ENCODE results near the gene CALN1.

The CALN1 gene

DNA sequence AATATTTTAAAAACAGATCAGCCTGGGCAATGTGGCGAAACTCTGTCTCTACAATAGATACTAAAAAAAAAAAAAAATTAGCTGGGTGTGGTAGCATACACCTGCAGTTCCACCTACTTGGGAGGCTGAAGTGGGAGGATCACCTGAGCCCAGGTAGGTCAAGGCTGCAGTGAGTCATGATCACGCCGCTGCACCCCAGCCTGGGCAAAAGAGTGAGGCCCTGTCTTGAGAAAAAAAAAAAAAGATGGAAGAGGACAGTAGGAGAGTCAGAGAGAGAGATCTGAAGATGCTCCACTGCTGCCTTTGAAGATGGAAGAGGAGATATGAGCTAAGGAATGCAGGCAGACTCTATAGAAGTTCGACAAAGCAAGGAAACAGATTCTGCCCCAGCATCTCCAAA lies 181.9 kb downstream of the CALN1 start:
- Histone ChIP-seq H3K9me3 (ENCODE audit: insufficient read depth, low read length) (no peaks in the 10 kb centered on the region), H3K4me3 (ENCODE audit: low read length) (no peak overlapping the region), H2AFZ (ENCODE audit: low read depth, low read length) (no peak overlapping the region), H4K20me1 (ENCODE audit: insufficient read depth, low read length) (no peaks in the 10 kb centered on the region), H3K9ac (ENCODE audit: low read length) (no peak overlapping the region), H3K36me3 (replicated peaks; ENCODE audit: low read depth, low read length) (no peaks in the 10 kb centered on the region), H3K4me1 (ENCODE audit: low read length) (no peaks in the 10 kb centered on the region), H3K4me2 (ENCODE audit: low read length) (no peak overlapping the region), H3K27me3 (ENCODE audit: low read depth, low read length) (no peaks in the 10 kb centered on the region), H3K27ac (ENCODE audit: low read length) (no peak overlapping the region), H3K79me2 (ENCODE audit: low read length) (no peaks in the 10 kb centered on the region)
- no peak for TF ChIP-seq CTCF (IDR thresholded peaks at IDR 0.05; ENCODE audit: low read depth, low read length)
- TF ChIP-seq EZH2phosphoT487 (IDR thresholded peaks at IDR 0.05; ENCODE audit: low read depth): no peak

DNA sequence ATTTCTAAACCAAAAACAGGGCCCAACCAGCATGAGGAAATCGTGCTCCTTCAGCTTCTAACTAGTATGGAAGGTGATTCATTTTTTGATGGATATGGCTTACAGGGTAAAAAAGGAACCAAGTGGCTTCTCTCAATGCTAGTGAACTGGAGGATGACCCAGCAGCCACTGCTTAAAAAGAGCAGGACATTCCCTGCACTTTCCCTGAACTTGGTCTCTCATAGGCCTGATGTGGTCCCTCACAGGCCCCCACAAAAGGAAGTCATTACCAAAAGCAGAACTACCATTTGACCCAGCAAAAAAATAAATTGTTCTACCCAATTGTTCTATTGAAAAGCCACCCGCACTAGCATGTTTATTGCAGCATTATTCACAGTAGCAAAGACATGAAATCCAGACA lies 188.8 kb downstream of the CALN1 start:
- Histone ChIP-seq H3K79me2 (ENCODE audit: low read length) (no peaks in the 10 kb centered on the region), H3K9me3 (ENCODE audit: insufficient read depth, low read length) (no peaks in the 10 kb centered on the region), H3K4me3 (ENCODE audit: low read length) (no peak overlapping the region), H3K4me2 (ENCODE audit: low read length) (no peak overlapping the region), H3K27me3 (ENCODE audit: low read depth, low read length) (no peaks in the 10 kb centered on the region), H3K36me3 (replicated peaks; ENCODE audit: low read depth, low read length) (no peaks in the 10 kb centered on the region), H3K9ac (ENCODE audit: low read length) (no peak overlapping the region), H3K4me1 (ENCODE audit: low read length) (no peaks in the 10 kb centered on the region), H4K20me1 (ENCODE audit: insufficient read depth, low read length) (no peaks in the 10 kb centered on the region), H2AFZ (ENCODE audit: low read depth, low read length) (no peak overlapping the region), H3K27ac (ENCODE audit: low read length) (no peak overlapping the region)
- no peak for TF ChIP-seq CTCF (IDR thresholded peaks at IDR 0.05; ENCODE audit: low read depth, low read length)
- no peak for TF ChIP-seq EZH2phosphoT487 (IDR thresholded peaks at IDR 0.05; ENCODE audit: low read depth)

DNA sequence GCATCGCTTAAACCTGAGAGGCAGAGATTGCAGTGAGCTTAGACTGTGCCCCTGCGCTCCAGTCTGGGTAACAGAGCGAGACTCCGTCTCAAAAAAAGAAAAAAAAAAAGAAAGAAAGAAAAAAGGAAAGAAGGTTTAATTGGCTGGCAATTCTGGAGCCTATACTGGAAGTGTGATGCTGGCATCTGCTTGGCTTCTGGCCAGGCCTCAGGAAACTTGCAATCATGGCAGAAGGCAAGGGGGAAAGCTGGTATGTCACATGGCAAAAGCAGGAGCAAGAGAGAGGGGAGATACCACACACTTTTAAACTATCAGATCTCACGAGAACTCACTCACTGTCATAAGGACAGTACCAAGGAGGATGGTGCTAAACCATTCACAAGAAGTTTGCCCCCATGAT lies 190.0 kb downstream of the CALN1 start:
- Histone ChIP-seq H3K27me3 (ENCODE audit: low read depth, low read length) (no peaks in the 10 kb centered on the region), H3K4me2 (ENCODE audit: low read length) (no peak overlapping the region), H3K9ac (ENCODE audit: low read length) (no peak overlapping the region), H2AFZ (ENCODE audit: low read depth, low read length) (no peak overlapping the region), H3K27ac (ENCODE audit: low read length) (no peak overlapping the region), H3K4me3 (ENCODE audit: low read length) (no peak overlapping the region), H3K36me3 (replicated peaks; ENCODE audit: low read depth, low read length) (no peaks in the 10 kb centered on the region), H3K9me3 (ENCODE audit: insufficient read depth, low read length) (no peaks in the 10 kb centered on the region), H3K4me1 (ENCODE audit: low read length) (no peaks in the 10 kb centered on the region), H4K20me1 (ENCODE audit: insufficient read depth, low read length) (no peaks in the 10 kb centered on the region), H3K79me2 (ENCODE audit: low read length) (no peaks in the 10 kb centered on the region)
- TF ChIP-seq CTCF (IDR thresholded peaks at IDR 0.05; ENCODE audit: low read depth, low read length): no peak
- no peak for TF ChIP-seq EZH2phosphoT487 (IDR thresholded peaks at IDR 0.05; ENCODE audit: low read depth)

DNA sequence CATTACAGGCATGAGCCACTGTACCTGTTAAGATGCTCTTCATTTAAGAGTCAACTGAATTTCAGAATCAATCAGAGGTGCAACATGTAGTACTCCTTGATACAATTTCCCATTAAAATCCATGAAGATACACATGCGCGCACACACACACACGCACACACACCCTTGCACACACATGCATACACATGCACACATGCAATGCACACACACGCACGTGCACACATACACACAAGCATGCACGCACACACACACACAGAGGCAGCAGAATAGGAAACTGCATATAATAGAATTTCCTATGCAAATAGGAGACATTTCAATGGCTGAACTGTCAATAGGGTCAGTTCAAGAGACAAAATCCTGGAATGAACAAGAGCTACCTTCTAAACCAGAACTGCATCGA lies 192.6 kb downstream of the CALN1 start:
- no peaks in the 10 kb centered on the region for H3K9me3 ChIP-seq (ENCODE audit: insufficient read depth, low read length)
- no peaks in the 10 kb centered on the region for H3K36me3 ChIP-seq (replicated peaks; ENCODE audit: low read depth, low read length)
- H3K27me3 ChIP-seq (ENCODE audit: low read depth, low read length): no peaks in the 10 kb centered on the region
- H3K4me1 ChIP-seq (ENCODE audit: low read length): no peaks in the 10 kb centered on the region
- H3K79me2 ChIP-seq (ENCODE audit: low read length): no peaks in the 10 kb centered on the region
- TF ChIP-seq EZH2phosphoT487 (IDR thresholded peaks at IDR 0.05; ENCODE audit: low read depth): no peak
- TF ChIP-seq CTCF (IDR thresholded peaks at IDR 0.05; ENCODE audit: low read depth, low read length): no peak
- H2AFZ ChIP-seq (ENCODE audit: low read depth, low read length): no peak overlapping the region
- H4K20me1 ChIP-seq (ENCODE audit: insufficient read depth, low read length): no peaks in the 10 kb centered on the region
- no peak overlapping the region for H3K4me2 ChIP-seq (ENCODE audit: low read length)
- H3K9ac ChIP-seq (ENCODE audit: low read length): no peak overlapping the region
- H3K27ac ChIP-seq (ENCODE audit: low read length): no peak overlapping the region
- H3K4me3 ChIP-seq (ENCODE audit: low read length): no peak overlapping the region
